ENCODE data around the gene PDLIM1. TPM values are rescaled to one million over a fixed set of nuclear protein-coding genes. Genes with fewer than 3 reads are reported as not detected.

The PDLIM1 gene
- total and polyA plus RNA-seq, 10 of the 15 experiments (the other 5 are each of a cell fraction or from before 2014, with no cell fraction given), result 95.7 to 714 (median 309) TPM

- TF ChIP-seq CBX5 (IDR thresholded peaks at IDR 0.05; ENCODE audit: low read depth) (no peak), CREM (IDR thresholded peaks at IDR 0.05; ENCODE audit: low read depth) (no peak), BMI1 (IDR thresholded peaks at IDR 0.05; ENCODE audit: borderline replicate concordance) (no peak)
These were observed 45.3 kb upstream of the PDLIM1 start (continued) for GRCh38 chr10:95335933-95336699.

DNA sequence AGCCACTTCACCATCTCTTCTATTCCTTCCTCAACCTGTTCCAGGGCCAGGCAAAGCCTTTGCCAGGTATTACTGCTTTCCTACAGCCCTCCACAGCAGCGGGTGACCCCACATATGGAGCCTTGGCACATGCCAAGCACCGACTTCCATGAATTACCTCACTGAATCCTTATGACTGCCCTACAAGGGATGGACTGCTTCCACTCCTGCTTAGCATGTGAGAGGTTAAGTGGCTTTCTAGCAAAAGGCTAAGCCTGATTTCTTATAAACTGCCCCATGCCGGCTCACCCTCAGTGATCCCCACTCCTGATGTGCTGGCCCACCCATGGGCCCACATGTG is 44.0 kb upstream of the PDLIM1 start:
- WGBS (ENCODE audit: insufficient coverage, insufficient replicate concordance, low lambda C conversion rate, missing lambda C conversion rate), result 76% methylated on average over 3 of the region's 3 CpGs
- no peak overlapping the region for H3K4me2 ChIP-seq (ENCODE audit: control insufficient read depth, insufficient read depth)
- H3K9ac ChIP-seq (ENCODE audit: control insufficient read depth, insufficient read depth, low read length), result no peak overlapping the region
- FAIRE-seq, result no peak
- ATAC-seq, result no peak
- SMC1A ChIA-PET (ENCODE audit: uncharacterized antibody, unreplicated experiment), result no interaction called here
- H3K4me1 ChIP-seq (ENCODE audit: control insufficient read depth, insufficient read depth, low read length), result peaks cover 4% of the 10 kb centered on the region; the same call in 1 of the 2 replicates
- CTCF ChIA-PET, result interaction anchor here (1.3 kb wide), 1 partner anchor 16 kb away, joined by 3 read pairs; no protein-coding TSS in a partner anchor
- TF ChIP-seq CHD4 (IDR thresholded peaks at IDR 0.05), result no peak
- TF ChIP-seq JUNB (IDR thresholded peaks at IDR 0.05), result no peak
- no peak for TF ChIP-seq FOXK2 (IDR thresholded peaks at IDR 0.05)
- TF ChIP-seq IKZF2 (IDR thresholded peaks at IDR 0.05), result no peak
- no peak for DNase-seq (ENCODE audit: low read depth, low spot score)
- POLR2A ChIA-PET, result no interaction called here
- H3K27ac ChIP-seq (ENCODE audit: control insufficient read depth, insufficient read depth), result no peak overlapping the region
- H2AFZ ChIP-seq (ENCODE audit: control insufficient read depth, low read depth, low read length), result no peak overlapping the region
- RAD21 ChIA-PET (ENCODE audit: unreplicated experiment), result no interaction called here
- in situ Hi-C loops (cut with MboI), result no loop called here
- BruUV-seq (replicated peaks), result no TSS peak
- no peaks in the 10 kb centered on the region for H3K9me3 ChIP-seq (replicated peaks; ENCODE audit: control insufficient read depth, insufficient read depth, low read length)
- intact Hi-C loops (cut with micrococcal nuclease; ENCODE audit: unreplicated experiment), result no loop called here
- H3K4me3 ChIP-seq, result no peak overlapping the region
- H3K79me2 ChIP-seq (ENCODE audit: control insufficient read depth, insufficient read depth, low read length), result no peaks in the 10 kb centered on the region
- no peaks in the 10 kb centered on the region for H3K27me3 ChIP-seq (replicated peaks in 1 of 2; ENCODE audit: control insufficient read depth in 2 of 2, insufficient read depth in 2 of 2, low read length in 1 of 2)
- no peaks in the 10 kb centered on the region for H4K20me1 ChIP-seq (ENCODE audit: control insufficient read depth, insufficient read depth)
- H3K36me3 ChIP-seq (ENCODE audit: control insufficient read depth in 2 of 2, insufficient read depth in 2 of 2, low read length in 1 of 2), result no peaks in the 10 kb centered on the region; a peak in 1 of 4 replicates

Data from GM12878 (cell line).